Glomerular visceral epithelial cell (primary cell): Measurements from ENCODE around the gene CRLF1.
"Not testable (repeated sequence)": the region's sequence is repeated elsewhere in the genome, so short reads cannot be mapped to it uniquely, and the experiment has no call there.

Experiments
- DNase-seq: peaks from one replicate; pipeline ENCODE4 v3.0.0-alpha.2; 2016; ENCODE audit errors: extremely low spot score

The CRLF1 gene

DNA sequence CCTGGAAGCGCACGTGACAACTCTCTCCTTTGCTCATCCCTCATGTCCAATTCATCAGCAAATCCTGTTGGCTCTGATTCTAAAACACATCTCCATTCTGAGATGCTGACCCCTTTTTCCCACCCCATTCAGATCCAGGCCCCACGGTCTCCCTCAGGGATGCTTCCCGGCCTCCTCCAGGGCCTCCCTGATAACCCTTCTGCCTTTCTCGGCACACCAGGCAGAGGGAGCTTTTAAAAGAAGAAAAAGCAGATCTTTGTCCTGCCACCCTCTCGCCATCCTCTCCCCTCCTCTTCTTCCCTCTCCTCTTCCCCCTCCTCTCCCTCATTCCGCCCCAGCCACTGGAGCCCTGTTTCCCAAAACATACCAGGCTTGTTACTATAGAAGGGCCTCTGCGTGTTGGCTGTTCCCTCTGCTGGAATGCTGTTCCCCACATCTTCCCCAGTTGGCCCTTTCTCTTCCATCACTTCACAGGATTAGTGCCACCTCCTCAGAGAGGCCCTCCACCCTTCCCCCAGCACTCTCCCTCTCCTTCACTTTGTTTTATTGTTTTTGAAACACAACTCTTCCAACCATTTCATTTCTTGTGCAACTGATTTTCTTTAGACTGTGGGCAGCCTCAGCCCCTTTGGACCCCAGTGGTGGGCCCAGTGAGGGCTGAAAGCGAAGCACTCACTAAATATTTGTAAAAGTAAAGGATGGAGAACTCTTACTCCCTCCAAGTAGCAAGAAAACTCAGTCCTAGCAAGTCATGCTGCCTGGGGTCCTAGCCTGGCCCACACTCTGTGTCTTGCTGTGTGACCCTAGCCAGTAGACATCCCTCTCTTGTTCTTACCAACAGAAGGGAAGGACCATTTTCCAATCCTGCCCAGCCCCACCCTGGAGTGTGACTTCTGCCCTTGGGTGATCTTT lies 2.5 kb upstream of the CRLF1 start:
- DNase-seq: no peak

DNA sequence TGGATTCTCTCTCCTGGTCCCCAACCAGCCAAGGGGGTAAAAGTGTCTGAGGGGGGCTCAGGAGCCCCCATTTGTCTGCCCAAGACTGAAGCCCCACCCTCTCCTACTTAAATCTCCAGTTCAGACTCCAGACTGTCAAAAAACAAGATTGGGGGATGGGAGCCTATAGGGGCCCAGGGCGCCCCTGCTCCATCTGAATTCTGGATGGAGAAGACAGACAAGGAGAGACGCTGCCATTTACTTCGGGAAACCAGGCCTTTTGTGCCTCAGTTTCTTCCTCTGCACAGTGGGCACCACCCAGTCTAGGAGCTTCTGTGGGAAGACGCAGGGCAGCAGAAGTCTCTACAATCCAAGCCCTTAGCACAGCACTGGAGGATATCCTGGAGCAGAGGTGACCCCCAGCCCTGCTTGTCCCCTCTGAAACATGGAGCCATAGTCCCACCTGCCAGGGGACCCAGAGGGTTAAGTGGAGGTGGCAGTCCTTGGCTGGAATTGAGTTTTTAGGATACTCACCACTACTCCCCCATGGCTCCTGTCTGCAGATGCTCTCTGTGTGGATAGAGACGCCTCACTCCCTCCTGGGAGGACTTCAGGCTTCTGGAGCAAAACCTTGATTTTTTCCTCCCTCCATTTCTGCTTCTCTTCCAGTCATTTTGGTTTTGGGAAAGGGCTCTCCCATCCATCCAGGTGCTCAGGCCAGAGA lies 1.7 kb upstream of the CRLF1 start:
- DNase-seq: no peak

DNA sequence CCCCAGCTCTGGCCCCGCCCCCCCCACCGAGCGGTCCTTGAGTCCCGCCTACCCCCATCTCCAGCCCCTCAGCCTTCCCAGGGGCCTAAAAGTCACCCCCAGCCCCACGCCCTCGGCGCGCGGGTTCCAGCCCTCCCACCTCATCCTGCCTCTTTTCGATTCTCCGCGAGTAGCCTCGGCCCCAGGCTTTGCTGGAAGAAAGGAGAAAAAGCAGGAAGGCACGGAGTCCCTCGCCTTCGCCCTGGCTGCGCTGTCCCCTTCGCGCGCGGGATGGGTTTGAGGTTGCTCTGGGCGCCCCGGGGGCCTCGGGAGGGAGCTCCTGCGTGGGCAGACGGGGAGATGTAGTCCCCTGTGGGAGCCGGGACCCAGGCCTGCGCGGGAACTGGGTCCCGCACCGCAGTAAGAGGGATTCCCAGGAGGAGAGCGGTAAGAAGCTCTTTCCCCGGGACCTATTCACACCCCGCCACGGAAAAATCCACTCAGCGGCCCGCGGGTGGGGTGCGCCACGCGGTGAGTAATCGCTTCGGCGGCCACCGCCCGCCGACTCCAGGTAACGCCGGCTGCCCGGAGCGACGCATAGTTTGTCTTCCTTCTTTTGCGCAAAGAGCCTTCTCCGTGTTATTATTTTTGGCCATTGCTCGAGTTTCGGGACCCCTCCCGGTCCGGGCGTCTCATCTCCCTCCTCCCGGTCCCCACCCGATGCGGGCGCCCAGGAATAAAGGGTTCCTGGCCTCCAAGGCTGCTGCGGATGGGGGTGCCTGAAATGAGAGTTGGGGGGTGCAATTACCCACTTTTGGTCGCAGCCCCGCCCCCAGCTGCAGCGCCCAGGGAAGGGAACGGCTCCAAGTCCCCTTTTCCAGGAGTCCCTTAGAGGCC lies 865 bp upstream of the CRLF1 start:
- DNase-seq: no peak

DNA sequence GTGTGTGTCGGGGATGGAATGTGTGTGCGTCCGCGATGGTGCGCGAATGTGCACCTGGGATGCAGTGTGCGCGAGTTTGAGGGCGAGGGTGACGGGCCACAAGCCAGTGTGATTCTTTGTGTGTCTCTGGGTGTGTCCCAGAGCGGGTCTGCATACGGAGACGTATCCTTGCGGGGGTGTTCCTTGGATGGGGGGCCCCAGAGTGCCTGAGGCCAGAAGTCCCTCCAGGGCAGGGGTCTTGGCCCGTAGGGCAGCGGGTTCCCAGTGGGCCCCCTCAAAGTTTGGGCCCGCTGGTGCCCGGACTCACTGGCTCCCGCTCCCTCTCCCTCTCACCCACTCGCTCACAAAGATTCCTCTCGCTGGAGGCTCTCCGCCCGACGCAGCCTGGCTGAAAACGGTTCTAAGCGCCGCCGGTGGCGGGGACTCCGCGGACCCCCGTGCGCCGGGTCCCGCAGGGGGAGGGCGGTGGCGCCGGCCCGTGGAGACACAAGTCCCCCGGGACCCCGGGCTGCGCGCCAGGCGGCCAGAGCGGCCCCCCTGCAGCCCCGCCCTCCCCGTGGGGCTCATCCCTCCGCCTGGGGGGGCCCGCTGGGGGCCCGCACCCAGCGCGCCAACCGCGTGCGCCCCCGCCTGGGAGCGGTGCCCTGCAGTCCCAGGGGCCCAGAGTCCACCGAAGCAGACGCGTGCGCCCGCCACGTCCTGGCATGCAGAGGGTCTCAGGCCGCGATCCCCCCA lies 886 bp downstream of the CRLF1 start:
- no peak for DNase-seq

DNA sequence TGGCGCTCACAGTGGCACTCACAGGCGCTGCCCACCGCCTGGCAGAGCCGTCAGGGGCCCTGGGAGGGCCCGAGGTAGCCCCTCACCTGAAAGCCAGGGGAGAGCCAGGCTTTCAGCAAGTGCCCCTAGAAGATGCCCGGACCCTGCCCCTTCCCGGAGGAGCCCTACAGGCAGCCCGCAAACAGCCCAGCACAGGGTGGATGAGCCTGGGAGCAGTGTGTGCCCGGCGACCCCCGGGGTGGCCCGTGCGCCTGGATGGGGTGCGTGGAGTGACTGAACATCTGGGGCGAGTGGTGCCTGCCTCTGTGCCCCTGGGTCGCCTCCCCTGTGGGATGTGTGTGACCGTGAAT lies 1.4 kb downstream of the CRLF1 start:
- DNase-seq: no peak

DNA sequence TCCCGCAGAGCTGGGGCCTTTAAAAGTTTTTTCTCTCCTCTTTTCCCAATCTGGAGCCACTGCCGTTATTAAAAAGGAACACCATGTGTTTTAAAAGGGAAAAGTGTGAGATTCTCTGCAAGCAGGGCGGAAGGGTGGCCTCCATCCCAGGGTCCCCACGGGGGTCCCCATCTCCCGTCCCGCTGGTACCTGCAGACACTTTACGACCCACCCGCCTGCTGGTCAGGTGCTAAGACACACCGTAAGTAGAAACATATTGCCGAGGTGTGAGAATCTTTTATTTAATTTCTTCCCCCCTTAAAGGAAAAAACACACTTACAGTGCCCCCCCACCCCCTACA lies 1.8 kb downstream of the CRLF1 start:
- no peak for DNase-seq

DNA sequence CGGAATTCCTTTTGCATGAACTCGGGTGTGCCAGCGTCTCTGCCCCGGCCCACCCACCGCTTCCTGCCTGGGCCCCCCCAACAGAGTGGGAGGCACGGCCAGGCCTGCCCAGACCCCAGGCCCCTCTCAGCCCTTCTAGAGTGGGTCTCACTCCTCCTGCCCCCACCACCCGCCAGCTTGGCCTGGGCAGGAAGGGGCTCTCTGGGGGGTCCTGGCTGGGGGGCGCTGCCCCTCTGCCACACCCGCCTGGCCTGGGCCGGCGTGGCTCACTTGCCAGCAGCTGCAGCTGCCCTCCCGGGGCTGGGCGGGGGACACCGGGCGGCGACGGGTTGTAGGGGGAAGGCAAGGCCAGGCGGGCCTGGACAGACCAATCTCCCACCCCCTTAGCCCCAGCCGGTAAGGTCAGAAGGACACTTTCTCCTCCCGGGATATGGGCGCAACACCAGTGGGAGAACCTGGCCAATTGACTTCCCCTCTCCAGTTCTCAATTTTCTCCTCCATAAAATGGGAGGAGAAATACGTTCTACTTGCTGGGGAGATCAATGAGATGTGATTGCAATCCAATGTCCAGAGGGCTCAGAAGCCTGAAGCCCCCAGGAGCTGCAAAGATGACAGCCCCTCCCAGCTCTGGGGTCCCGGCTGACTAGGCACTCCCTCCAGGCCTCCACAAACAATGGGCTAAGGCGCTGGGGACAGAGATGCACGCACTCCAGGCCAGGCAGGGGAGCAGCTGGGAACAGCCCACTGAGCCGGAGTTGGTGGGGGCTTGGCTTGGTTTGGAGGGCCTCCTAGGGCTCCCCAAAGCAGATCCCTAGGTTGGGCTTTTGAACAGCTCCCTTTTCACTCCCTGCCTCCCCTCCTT lies 2.4 kb downstream of the CRLF1 start:
- no peak for DNase-seq

DNA sequence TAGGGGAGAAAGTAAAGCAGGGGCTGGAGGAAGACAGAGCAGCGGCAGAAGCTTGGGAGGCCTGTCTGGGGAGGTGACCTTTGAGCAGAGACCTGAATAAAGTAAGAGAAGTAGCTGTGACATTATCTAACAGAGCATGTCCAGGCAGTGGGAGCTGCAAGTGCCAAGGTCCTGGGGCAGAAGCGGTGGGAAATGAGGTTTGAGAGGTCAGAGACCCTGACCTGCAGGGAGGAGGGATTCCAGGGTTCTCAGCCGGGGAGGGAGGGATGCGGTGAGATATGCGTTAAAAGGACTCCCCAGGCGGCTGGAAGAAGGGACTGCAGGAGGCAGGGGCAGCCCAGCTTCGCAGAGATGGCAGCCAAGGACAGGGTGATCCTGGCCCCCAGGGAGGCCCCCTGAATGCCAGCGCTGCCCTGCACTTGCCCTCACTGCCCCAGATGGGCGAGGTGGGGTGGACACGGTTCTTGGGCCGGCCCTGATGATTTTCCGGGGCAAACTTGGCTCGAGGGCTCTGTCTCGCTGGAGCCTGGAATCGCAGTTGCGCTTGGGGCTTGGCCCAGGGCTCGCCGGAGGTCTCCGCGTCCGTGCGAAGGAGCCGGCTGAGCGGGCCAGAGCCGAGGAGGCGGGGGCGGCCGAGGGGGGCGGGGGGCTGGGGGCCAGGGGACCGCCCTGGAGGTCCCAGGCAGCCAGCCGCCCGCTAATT lies 3.2 kb downstream of the CRLF1 start:
- peak; percentile 28 for DNase-seq

DNA sequence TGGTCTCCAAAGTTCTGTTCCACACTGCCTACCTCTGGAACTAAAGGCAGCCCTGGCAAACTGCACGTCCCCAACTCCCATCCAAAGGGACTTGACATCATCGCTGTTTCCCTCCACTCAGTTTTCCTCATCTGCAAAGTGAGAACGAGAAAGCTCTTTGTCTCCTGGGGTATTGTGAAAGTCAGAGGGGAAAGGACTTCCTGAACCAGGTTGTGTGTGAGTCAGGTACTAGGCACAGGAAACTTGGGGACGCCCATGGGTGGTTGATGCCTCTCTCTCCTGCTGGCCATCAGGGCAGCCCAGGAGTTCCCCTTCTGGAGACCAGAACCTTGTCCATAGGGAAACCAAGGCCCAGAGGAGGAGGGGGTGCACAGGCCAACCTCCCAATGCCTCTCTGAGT lies 4.7 kb downstream of the CRLF1 start:
- no peak for DNase-seq

DNA sequence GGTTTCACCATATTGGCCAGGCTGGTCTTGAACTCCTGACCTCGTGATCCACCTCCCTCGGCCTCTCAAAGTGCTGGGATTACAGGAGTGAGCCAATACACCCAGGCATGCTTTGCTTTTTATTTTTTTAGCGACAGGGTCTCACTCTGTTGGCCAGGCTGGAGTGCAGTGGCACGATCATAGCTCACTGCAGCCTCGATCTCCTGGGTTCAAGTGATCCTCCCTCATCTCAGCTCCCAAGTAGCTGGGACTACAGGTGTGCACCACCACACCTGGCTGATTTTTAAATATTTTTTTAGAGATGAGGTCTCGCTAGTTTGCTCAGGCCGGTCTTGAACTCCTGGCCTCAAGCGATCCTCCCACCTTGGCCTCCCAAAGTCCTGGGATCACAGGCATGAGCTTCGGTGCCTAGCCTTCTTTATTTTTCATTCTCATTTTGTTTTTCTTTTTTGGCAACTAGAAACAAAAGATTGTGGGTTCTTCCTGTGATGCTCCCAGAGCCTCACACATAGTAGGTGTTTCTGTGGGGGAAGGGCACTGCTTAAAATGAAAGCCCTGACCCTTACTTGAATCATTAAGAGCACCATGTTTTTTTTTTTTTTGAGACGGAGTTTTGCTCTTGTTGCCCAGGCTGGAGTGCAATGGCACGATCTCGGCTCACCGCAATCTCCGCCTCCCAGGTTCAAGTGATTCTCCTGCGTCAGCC lies 5.8 kb downstream of the CRLF1 start:
- DNase-seq: not testable (repeated sequence)

DNA sequence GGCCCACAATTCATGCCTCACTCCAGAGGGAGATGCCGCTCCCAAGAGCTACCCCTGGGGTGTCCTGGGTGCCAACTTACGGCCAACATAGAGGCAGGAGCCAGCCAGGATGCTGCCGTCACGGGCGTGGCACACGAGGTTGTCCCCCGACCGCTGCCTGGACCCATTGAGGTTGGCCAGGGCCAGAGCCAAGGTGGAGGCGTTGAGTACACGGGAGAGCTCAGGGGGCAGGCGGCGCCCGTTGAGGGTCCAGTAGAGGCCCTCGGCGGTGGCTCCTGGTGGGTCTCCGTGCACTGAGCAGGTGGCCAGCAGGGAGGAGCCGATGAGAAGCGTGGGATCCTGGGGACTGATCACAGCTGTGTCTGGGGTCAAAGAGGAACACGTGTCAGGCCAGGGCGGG lies 7.1 kb downstream of the CRLF1 start:
- no peak for DNase-seq

DNA sequence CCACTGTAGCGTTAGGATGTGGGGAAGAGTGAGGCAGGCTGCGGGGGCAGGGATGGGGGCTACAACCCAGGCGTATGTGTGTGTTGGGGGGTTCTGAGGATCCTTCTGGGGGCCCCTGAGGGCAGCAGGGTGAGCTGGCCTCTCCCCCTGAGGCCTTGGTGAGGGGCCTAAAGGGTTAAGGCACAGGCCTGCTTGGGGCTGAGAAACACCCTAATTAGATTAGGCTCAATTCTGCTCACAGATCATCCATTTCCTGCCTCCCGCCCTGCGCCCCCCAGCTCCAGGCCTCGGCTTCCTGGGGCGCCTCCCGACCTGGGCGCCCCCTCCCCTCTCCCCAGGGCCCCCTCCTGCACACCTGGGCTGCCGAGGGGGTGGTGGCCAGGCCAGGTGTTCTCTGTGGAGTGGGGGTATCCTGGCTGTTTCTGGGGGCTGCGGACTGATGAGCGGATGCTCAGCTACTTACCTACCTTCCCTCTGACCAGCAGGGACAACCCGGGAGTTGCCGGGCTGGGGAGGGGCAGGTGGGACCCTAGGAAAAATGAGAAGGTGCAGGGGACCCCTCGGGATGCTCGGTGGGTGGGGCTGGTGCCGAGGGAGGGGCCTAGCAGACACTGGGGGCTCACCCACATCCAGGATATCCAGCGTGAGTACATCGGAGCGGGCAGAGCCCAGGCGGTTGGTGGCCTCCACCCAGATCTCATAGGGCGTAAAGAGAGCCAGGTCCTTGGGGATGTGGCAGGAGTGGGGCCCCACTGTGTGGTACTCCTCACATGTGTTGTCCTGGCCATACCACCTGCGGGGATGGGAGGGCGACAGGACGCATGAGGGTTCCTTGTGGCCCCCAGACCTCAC lies 8.6 kb downstream of the CRLF1 start:
- no peak for DNase-seq

DNA sequence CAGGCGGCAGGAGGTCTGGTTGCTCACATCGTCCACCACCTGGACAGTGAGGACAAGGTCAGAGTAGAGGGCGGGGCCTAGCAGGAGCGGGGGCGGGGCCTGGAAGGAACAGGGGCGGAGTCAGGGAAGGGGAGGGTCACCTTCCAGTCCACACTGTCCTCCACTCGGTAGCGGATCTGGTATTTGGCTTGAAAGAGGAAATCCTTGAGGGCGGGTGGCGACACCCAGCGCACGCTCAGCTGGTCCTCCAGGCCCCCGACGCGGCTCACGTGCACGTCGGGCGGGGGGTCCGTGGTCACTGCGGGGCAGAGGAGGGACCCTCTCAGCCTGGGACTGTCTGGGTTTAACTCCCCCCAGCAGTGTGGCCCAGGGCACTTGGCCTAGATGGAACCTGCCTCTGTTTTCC lies 9.8 kb downstream of the CRLF1 start:
- DNase-seq: no peak

DNA sequence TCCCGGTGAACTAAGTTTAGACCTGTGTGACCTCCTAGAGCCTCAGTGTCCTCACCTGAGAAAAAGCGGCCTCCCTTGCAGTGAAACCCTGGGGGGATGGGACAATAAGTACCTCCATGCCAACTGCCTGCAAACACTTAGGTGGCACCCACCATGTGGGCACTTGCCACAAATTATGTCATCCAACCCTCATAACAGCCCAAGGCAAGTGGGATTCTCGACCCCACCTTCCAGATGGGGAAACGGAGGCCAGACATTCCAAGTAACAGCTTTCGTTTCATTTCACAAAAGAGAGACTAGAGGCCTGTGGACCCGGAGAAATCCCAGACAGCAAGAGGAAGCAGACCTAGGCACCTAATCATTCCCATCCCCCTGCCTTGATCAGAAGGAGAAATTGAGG lies 11.1 kb downstream of the CRLF1 start:
- no peak for DNase-seq

DNA sequence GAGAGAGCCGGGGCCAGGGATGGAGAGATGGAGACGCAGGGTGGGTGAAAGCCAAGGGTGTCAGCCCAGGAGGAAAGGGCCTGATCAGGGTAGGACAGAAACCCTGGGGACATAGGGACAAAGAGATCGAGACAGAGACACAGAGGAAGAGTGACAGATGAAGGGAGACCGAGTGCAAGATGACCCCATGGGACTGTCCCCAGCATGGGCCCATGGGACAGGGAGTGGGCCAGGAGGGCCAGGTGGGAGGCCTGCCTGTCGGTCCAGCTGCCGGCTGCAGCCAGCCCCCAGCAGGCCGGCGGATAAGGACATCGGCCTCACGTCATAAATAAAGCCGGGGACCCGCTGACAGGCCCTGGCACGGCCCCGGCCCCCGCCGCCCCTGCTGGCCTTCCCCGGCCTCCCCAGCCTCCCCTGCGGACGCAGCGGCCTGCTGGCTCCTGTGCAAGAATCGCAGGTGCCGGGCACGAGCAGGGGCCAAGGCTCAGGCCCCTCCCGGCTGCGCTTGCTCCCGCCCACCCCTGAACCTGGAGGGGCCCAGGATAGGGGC lies 11.7 kb downstream of the CRLF1 start:
- no peak for DNase-seq

DNA sequence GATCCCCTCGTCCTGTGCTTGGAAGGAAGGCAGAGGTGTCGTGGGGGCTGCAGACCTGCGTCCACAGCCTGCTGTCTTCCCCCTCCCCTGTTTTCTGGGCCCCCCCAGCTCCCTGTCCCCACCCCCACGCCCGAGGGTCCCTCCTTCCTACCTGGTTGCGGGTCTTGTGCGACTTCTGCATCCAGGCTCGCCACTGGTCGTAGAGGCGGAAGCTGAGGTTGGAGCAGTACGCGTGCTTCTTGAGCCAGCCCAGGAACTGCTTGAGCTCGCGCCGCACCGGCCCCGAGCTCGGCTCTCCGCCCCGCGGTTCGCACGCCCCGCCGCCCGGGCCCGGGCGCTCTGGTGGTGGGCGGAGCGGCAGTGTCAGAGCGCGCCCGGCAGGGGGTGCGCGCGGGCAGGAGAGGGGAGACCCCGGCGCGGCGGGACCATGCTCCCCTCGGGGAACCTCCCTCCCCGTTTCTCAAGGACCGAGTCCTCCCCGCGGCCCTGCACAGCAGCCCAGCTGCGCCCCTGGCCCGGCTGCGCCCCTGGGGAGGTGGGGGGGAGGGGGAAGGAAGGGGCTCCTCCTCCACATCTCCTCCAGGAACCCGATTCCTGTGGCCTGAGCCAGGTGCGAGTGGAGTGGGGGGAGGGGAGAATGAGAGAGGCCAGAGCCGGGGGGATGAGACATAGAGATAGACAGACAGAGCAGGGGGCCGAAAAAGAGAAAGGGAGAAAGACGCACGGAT lies 12.3 kb downstream of the CRLF1 start:
- peak; percentile 79 for DNase-seq

DNA sequence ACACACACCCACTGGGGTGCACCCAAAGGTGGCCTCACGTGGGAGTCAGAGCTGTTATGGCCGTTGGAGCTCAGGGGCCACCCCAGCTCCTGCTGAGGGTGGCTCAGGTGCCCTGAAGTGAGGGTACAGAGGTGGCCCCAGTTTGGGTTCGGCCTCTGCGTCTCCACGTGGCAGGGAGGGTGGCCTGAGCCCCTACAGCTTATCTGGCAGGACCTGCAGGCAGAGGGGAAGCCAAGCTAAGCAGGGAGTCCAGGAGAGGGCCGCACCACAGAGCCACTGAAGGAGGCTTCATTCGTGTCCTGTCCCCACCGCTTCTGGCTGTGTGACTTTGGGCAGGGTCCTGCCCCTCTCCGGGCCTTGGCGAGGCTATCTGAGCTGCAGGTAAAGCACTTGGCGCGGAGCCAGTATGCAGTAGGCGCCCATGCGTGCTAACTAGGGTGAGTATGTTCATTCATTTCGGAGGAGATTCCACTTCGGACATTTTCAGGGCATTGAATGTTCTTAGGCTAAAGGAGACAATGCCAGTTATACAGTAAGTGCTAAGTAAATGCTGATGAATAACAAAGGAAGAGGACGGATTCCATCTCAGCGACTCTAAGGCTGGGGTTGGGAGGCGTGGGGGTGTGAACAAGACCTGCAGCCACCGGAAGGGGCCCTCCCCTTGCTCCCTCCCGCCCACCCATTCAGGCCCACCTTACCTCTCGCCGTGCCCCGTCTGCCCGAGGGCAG lies 13.1 kb downstream of the CRLF1 start:
- DNase-seq: no peak
